D721Med (cell line): ENCODE data around the gene SP8.

Experiments used
- DNase-seq: peaks from one replicate; pipeline ENCODE4 v3.0.0; 2011; ENCODE audit warnings: low spot score; ENCODE audit not compliant: insufficient read length
- FAIRE-seq: peaks from 2 replicates; lab custom pipeline; 2011; peaks lifted over from hg19 to GRCh38; lab: Jason Lieb, UNC
- CTCF ChIP-seq: IDR thresholded peaks from 2 replicates; pipeline ENCODE4 v1.5.1; 2012; ENCODE audit warnings: mild to moderate bottlenecking, control low read depth; ENCODE audit not compliant: insufficient read depth; ENCODE audit errors: missing control alignments

Gene SP8

GRCh38 chr7:20794676-20795075 is 8.0 kb upstream of the SP8 start:
- no peak for TF ChIP-seq CTCF
- FAIRE-seq (no peak), DNase-seq (no peak)

- FAIRE-seq, result no peak
- DNase-seq, result no peak
- no peak for TF ChIP-seq CTCF
These were observed 7.2 kb upstream of the SP8 start for GRCh38 chr7:20793694-20794394.

GRCh38 chr7:20793248-20793647 is 6.6 kb upstream of the SP8 start:
- TF ChIP-seq CTCF, result no peak
- DNase-seq (no peak), FAIRE-seq (no peak)

GRCh38 chr7:20791538-20792434 is 5.1 kb upstream of the SP8 start:
- FAIRE-seq (no peak), DNase-seq (no peak)
- no peak for TF ChIP-seq CTCF

GRCh38 chr7:20790375-20790774 is 3.7 kb upstream of the SP8 start:
- no peak for TF ChIP-seq CTCF
- FAIRE-seq, result no peak
- no peak for DNase-seq

GRCh38 chr7:20788420-20788990 is 1.8 kb upstream of the SP8 start:
- DNase-seq (no peak), FAIRE-seq (no peak)
- TF ChIP-seq CTCF, result no peak
